Stimulated activated CD8-positive, alpha-beta memory T cell treated with anti-CD3 and anti-CD28 coated beads, Interleukin-12 subunit alpha, Interleukin-12 subunit beta, amount 100 ng/mL, for 24 hours (primary cell): ENCODE measurements around the gene ARL5B.
A peak's percentile ranks its signal among the peaks of the same experiment; 100 is the strongest.
"Not testable (repeated sequence)": the region's sequence is repeated elsewhere in the genome, so short reads cannot be mapped to it uniquely, and the experiment has no call there.

ENCODE experiments used
- DNase-seq: peaks from one replicate; pipeline ENCODE4 v3.0.0-alpha.2; 2020; ENCODE audit errors: extremely low read depth

The ARL5B gene

GRCh38 chr10:18659125-18659818, at the start of gene ARL5B:
Gene ARL5B (plus strand): TSS chr10:18659431. CDS start chr10:18659638, 207 bp downstream.
- peak; percentile 96 for DNase-seq

GRCh38 chr10:18610517-18610916, 48.7 kb upstream of the ARL5B start:
- no peak for DNase-seq

GRCh38 chr10:18611168-18611567, 48.1 kb upstream of the ARL5B start:
- DNase-seq = no peak

- DNase-seq = no peak
Measured at GRCh38 chr10:18615618-18616017, 43.6 kb upstream of the ARL5B start.

- no peak for DNase-seq
Measured at GRCh38 chr10:18616337-18616736, 42.9 kb upstream of the ARL5B start.

DNA sequence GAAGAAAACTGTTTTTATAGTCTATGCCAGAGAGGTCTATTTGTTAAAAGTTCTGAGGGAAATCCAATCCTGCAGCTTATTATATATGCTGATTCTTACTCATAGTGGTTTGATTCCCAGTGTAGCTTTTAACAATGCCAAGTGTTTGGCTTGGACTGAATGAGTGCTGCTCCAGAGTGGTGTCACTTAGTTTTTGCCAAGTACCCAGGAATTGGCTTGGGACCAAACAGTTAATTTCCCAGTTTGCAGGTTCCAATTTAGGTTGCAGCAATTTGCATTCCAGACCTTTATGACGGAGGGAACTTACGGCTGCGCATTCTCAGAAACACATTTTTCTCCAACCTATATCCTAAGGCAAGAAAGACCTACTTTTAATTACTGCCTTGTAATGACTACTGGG, 40.2 kb upstream of the ARL5B start:
- no peak for DNase-seq

DNA sequence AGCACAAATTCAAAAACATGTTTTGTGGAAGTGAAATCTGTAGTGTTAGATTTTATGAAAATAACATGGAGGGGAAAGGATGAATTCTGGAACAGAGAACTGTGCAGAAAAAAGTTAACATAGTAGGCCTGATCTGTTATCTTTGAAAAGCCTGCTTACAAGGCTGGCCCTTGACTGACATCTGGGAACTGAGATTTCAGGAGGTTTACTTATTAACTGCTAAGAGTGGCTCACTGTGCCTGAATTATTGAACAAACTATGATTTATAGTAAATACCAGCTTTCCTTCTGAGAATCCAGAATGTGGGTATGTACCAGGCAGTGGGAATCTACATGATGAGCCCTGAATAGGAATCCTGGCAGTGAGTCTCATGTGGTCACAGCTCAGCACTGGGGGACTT, 38.4 kb upstream of the ARL5B start:
- no peak for DNase-seq

- not testable (repeated sequence) for DNase-seq
Measured at GRCh38 chr10:18623671-18624070, 35.6 kb upstream of the ARL5B start.

DNA sequence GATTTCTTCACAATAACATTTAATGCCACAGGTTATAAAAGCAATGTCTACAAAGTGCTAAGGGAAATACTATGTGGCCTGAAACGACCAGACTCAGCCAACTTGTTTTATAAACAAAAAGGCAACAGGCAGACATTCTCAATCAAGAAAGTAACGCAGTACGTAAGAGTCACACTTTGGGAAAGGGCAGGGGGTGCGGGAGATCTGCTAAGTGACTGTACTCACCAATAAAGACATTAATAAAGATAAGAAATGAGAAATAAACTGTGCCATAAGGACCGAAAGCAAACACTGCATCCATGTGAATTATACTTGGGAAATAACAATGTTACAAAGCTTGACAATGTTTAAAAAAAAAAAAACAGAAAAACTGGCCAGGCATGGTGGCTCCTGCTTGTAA, 33.3 kb upstream of the ARL5B start:
- DNase-seq = no peak

DNA sequence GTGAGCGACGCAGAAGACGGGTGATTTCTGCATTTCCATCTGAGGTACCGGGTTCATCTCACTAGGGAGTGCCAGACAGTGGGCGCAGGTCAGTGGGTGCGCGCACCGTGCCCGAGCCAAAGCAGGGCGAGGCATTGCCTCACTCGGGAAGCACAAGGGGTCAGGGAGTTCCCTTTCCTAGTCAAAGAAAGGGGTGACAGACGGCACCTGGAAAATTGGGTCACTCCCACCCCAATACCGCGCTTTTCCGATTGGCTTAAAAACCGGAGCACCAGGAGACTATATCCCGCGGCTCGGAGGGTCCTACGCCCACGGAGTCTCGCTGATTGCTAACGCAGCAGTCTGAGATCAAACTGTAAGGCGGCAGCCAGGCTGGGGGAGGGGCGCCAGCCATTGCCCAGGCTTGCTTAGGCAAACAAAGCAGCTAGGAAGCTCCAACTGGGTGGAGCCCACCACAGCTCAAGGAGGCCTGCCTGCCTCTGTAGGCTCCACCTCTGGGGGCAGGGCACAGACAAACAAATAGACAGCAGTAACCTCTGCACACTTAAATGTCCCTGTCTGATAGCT, 31.7 kb upstream of the ARL5B start:
- peak; percentile 33 for DNase-seq

DNA sequence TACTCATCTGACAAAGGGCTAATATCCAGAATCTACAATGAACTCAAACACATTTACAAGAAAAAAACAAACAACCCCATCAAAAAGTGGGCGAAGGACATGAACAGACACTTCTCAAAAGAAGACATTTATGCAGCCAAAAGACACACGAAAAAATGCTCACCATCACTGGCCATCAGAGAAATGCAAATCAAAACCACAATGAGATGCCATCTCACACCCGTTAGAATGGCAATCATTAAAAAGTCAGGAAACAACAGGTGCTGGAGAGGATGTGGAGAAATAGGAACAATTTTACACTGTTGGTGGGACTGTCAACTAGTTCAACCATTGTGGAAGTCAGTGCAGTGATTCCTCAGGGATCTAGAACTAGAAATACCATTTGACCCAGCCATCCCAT, 26.7 kb upstream of the ARL5B start:
- DNase-seq = not testable (repeated sequence)

- no peak for DNase-seq
Measured at GRCh38 chr10:18635995-18636394, 23.2 kb upstream of the ARL5B start.

DNA sequence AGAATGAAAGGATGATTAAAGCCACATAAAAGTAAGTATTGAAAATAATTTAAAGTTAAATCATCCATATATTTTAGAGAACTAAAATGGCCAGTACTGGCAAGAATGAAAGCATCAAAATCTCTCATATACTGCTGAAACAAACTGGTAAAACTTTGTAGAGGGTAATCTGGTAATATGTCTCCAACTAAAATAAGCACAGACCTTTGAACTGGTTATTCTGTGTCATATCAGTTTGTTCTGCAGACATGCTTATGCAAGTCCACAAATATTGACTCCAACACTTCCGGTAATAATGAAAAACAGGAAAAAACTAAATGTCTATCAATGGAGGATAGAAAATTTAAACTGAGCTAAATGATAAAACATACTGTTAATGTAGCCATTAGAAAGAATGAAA, 21.8 kb upstream of the ARL5B start:
- DNase-seq = not testable (repeated sequence)

DNA sequence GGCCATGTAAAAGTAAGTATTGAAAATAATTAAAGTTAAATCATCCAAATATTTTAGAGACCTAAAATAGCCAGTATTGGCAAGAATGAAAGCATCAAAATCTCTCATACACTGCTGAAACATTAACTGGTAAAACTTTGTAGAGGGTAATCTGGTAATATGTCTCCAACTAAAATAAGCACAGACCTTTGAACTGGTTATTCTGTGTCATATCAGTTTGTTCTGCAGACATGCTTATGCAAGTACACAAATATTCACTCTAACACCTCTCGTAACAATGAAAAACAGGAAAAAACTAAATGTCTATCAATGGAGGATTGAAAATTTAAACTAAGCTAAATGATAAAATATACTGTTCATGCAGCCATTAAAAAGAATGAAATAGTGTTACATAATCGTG, 19.5 kb upstream of the ARL5B start:
- DNase-seq = not testable (repeated sequence)

DNA sequence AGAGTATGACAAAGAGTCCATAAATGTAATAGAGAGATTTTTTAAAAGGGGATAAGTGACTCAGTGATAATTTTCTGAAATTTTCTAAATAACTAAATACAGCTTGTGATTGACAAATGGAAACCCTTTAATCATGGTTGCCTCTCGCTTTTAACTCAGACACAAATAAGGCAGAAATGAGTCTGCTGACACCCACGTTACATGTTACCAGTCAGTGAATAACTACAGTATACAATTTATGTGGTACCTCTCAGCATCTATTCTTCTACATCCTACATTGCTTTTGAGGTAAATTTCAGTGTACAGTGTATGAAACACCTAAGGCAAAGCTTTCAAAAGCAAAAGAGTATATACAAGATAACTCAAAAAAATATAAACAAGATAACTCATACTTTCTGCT, 12.1 kb upstream of the ARL5B start:
- no peak for DNase-seq

GRCh38 chr10:18647945-18648344, 11.3 kb upstream of the ARL5B start:
- no peak for DNase-seq

DNA sequence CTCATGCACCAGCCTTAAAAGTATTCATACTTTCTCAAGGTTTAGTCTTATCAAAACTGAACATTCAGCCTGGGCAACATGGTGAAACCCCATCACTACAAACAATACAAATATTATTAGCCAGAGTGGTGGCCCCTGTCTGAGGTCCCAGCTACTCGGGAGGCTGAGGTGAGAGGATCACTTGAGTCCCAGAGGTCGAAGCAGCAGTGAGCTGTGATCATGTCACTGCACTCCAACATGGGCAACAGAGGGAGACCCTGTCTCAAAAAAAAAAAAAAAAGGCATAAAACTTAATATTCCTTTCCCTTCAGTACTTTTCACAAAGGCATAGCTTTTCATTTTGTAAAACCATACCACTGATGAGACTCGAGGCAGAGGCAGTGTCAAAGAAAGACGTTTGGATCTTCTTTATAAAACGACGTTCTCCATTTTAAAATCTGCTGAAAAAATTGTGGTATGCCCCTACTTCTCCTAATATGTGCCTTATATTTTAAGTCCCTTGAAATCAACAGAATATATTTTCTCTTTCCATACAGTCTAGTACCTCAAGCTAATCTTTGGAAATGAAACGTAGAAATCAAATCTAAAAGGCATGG, 9.8 kb upstream of the ARL5B start:
- no peak for DNase-seq

DNA sequence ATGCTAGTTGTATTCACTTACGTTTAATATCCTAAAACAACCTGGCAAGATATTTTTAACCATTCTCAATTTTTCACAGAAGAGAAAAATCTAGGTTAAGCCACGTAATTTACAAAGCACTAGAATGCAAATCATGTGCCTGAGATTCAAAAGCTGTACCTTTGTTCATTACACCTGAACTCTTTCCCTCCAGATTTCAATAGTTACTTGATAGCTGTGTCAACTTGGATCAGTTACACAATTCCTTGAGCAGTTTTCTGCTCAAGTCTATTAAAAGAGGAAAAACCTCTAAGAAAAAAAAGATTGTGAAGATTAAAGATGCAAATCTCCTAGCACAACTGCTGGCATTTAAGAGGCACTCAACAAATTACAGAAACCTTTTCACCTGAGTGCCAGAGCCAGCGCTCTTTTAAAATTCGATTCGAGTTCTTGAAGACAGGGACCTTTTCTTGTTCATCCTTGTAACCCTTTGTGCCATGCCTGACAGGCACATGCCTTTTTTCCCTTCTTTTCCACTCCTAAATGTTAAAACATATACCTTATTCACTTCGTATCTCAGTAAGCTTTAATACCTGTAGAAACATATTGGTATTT, 8.7 kb upstream of the ARL5B start:
- no peak for DNase-seq

GRCh38 chr10:18651324-18652007, 7.8 kb upstream of the ARL5B start, which contains the start of gene NSUN6:
Gene NSUN6 (minus strand): TSS chr10:18651587. CDS start chr10:18651203, 384 bp downstream.
- DNase-seq = peak; percentile 87

- no peak for DNase-seq
Measured at GRCh38 chr10:18653112-18653511, 6.1 kb upstream of the ARL5B start.

- DNase-seq = no peak
Measured at GRCh38 chr10:18656724-18657123, 2.5 kb upstream of the ARL5B start.
